HG02642 (cell line): Measurements from ENCODE around the gene COBL.

ENCODE experiments used
- ATAC-seq: cut with Tn5 transposase; IDR thresholded peaks from one replicate; pipeline ENCODE4 v1.9.1; 2021; ENCODE audit warnings: mild to moderate bottlenecking; ENCODE audit not compliant: unreplicated experiment, poor library complexity

The COBL gene

DNA sequence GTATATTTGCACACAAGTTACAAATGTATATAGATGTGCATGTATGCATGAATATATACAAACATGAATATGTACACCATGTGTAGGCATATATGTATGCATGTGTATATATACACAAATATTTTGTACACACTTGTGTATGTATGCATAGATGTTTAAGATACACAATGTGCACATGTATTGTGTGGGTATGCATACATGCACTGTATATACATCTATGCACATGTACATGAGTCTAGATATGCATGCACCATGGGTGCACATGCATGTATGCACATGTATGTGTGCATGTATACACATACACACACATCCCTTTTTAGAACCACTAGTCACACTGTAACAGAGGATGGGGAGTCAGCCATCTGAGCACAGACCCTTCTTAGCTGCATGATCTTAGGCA, 249.4 kb downstream of the COBL start:
- ATAC-seq = no peak

DNA sequence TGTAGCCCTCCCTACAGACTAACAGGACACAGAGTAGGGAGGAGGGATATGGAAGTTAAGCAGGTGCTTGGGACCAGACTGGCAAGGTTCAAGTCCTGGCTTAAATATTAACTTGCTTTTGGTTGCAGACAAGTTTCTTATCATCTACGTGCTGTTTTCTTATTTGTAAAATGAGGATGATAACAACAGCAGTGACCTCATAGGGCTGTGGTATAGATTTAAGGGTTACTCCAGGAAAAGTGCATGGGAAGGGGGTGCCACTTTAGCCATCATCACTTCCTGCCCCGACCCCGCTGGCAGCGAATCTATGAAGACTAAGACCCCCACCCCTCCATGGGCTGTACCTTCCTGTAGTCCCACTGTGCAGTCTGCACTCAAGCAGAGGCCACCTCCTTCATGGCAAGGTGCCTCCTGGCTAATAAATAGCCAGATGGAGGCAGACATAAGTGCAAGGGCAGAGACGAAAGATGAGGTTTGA, 250.2 kb downstream of the COBL start:
- no peak for ATAC-seq

- no peak for ATAC-seq
Measured at GRCh38 chr7:51065766-51066165, 250.8 kb downstream of the COBL start.

DNA sequence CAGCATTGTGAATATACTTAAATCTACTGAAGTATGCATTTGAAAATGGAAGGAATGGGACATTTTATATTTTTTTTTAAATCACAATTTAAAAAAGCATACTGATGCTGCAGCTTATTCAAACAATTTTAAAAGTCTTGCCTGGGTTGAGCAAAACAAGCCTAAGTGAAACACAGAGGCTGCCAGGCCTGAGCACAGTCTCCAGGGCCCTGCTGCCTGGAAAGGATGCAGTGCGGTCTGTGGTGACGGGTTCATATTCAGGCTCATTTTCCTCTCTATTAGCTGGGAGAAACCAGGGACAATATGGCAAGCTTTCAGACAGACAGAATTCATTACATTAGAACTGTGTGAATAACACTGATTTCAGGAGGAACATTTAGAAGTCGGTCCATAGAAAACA, 251.9 kb downstream of the COBL start:
- no peak for ATAC-seq

DNA sequence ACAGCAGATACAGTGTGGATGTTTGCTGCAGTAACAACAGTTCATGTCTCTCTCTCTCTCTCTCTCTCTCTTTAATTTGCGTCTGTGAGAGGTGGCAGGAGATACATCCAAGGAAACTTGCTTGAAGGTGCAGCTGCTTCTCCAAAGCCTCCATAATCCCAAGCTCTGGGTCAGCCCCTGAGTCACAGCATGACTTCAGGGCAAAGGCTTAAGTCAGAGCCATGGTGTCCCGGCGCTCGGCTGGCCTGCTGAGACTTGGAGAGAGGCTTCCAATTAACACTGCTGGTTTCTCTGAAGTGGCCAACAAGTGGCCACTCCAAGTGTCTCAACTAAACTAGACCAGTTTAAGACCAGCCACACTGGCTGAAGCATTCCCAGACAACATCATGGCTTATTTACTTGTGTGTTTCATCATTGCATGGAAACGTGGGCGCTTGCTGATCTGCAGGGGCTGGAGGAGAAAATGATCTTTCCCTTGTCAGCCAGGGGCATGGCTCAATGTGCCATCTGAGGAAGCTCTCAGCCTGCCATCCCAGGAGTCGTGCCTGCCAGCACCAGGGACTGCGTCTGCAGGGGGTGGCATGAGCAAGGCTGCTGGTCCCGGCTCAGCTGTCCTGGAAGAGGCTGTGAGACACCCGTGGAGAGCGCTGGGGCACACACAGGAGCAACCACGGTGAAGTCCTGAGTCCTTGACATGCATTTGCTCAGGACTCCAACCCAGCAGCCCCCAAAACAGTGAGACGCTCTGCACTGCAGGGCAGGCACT, 254.2 kb downstream of the COBL start:
- ATAC-seq = no peak

GRCh38 chr7:51060536-51060935, 256.1 kb downstream of the COBL start:
- no peak for ATAC-seq

DNA sequence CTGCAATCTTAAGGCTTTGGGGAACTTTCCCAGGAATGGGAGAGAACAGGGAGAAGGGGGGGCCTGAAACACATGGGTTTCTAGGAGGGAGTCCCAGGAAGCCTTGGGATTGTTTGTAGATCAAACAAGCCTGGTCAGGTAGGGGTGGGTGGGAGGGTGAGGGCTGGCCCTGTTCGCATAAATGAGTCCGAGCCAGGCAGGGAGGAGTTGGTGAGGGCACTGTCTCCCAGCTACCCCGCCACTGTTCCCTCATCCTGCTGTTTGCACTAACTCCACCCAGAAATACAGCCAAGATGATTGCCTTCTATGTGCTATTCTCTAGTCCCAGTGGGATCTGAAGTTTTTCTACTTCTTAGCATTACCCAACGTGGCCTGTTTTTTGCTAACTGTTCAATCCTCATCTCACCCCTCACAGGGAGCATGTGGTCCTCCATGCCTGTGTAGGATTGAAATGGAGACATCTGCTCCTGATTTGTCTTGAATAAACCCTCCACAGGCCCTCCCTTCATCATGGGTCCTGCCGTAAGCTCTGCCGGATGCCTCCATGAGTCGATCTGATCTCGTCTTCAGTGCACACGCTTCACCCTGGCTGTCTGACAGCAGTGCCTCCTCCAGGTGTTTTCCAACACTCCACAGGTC, 257.0 kb downstream of the COBL start:
- ATAC-seq = no peak

DNA sequence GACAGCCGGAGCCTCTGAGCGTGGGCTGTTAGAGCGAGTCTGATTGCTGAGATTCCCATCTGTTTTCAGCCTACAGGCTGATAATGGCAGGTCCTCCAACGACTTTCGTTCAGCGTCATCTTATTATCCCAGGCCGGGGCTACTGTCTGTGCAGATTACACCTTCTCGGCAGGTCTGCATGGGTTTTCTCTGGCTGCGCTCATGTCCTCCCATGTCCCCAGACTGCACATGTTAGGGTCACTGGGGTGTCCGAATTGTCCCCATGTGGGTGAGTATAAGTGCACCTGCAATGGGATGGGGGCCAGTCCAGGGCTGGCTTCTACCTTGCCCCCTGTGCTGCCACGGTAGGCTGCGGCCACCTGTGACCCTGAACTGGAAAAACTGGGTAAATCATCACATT, 257.8 kb downstream of the COBL start:
- ATAC-seq = no peak

DNA sequence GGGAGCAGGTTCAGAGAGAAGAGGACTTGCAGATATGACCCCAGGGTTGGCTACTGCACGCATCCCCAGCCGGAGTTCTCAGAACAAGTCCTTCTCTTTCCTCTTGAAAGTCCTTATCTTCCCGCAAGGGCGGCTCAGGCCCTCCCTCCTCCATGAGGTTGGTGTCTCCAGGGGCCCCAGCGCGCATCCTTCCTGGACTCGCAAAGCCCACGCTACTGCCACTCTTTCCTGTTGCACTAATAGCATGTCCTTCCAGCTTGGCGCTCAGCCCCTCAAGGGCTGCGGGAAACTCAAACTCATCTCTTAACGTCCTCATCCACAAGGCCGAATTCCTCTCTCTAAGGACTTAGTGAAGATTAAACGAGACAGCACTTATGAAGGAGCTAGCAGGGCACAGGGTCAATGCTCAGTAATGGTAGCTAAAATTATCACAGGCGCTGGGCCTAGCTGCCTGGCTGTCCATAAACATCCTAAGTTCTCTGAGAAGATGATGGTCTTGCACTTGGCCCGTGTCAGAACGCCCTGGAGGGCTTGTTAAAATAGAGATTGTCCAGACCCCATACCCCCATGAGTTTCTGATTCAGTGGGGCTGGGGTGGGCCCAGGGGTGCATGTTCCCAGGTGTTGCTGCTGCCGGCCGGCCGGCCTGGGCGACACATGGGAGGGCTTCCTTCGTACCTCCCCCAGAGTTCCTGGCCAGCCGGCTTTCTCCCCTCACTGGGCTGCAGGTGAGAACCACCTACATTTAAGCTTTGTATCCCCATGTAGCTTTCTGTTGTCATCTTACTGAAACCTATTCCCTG, 261.4 kb downstream of the COBL start:
- ATAC-seq = no peak

- ATAC-seq = no peak
Measured at GRCh38 chr7:51054231-51054630, 262.4 kb downstream of the COBL start.

DNA sequence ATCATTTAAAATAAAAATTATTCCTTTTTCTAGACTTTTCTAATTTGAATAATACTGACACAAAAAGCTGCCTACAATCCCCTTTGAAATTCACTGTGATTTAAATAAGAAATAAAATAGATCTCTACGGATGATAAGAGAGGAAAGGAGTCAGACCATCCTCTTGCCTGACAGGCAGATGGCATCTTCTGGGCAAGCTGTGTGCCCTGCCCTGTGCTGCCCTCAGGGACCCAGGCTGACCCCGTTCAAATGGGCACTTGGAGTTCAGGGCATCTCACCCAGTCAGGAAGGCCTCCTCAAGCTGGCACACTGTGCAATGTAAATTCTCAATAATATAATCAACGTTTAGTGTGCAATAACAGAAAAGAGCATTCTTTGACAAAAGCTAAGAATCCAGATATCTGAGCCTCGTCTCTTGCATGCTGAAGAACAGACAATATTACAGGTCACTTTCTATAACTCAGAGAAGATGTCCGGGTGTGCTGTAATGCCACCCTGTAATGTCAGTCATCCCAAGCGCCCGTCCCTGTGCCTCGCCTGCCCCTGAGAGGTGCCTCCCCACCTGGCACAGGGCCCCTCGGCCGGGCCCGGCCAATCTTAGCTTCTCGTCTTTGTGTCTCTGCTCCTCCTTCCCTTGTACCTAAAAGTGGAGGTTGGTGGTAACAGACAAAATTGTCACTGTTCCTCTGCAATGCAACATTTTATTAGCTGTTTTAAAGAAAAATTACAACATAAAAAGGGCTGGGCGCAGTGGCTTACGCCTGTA, 263.3 kb downstream of the COBL start:
- no peak for ATAC-seq

DNA sequence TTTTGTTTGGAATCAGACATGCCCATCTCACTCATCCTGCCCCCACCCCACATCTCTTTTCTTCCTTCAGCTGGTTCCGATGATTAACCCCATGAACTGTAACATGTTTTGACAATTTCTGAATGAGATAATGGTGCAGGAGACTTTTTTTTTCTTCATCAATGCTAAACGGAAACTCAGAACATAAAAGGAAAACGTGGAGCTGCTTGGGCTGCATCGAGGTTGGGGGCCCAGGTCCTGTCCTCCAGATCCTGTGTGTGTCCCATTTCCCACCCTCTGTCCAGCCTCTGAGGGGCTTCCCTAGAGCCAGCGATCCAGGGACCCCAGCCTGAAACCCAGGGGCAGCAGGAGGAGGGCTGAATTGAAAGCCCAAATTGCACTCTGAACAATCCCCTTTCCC, 270.1 kb downstream of the COBL start:
- no peak for ATAC-seq

DNA sequence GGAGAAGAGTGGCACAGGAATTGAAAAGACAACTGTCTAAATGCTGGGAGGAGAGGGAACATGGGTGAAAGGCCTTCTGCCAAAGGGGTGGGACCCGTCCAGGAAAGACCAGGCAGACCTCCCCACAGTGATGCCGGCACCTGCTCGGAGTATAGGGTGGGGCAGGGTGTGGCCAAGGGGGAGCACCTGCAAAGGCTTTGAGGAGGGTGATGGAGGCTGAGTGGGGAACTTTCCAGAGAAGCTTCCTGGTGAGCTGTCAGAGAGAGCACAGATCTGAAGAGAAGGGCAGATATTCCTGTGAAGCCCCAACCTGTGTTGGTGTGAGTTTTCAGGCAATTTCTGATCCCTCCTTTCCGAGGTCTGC, 270.5 kb downstream of the COBL start:
- ATAC-seq = no peak

GRCh38 chr7:51045319-51046102, 271.1 kb downstream of the COBL start:
- no peak for ATAC-seq

DNA sequence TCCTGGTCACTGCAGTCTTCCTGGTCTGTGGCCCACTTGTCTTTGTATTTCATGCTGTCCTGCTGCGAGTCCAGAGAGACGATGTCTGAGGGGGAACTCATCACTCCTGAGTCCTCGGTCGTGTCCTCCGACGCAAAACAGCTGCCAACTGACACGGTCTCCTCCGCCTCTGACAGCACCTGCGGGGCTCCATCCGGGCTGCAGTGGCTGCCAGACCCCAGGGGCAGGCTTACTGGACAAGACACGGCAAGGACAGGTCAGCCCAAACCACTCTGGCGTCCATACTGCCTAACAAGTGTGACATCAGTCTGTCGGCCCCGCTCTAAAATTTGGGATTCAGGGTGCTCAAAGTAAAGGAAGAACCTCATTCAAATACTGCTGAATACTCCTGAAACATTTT, 273.1 kb downstream of the COBL start:
- ATAC-seq = no peak

DNA sequence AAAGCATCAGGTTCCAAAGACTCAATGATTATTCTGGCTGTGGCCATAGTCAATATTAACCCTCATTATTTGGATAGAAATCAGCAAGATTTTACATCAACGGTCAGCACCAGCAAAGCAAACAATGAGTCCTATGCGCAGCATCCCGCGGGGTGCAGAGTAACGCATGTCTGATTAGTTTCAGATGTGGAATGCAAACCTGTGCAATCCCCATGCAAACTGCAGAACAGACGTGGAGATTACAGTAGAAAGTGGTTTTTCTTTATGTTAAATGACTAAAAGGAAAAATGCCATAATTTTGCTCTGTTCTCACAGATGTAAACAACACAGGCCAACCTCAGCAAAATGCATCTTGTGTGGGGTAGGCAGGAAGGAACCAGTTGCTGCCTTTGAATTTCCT, 275.8 kb downstream of the COBL start:
- ATAC-seq = no peak

DNA sequence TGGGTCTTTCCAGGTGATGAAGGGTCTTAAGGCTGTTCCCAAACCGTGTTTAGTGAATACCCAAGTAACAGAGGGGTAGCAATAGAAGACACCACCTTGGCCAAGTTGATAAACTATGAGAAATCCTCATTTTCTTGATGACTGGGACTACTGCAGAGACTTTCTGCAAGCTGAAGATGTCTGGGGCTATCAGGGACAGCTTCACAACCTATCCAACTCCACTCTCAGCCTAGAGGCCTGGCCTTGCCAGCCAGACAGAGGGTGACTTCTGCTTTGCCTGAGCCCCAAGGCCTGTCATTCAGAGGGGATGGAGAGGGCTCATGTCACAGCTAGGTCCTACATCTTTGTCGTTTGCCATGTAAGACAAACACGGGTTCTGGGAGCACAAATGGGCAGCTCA, 278.0 kb downstream of the COBL start:
- no peak for ATAC-seq

DNA sequence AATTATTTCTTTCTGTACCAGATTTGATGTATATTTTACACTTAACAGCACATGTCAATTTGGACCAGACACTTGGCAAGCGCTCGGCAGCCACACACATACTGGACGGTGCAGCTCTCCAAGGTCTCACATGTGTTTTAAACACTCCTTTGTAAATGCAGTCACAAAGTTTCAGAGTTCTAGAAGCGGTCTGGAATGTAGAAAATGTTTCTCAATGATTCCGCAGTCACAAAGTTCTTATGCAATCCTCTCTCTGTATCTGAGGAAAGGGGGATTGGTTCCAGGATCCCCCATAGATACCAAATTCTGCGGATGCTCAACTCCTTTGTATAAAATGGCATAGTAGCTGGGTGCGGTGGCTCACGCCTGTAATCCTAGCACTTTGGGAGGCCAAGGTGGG, 280.9 kb downstream of the COBL start:
- ATAC-seq = no peak

GRCh38 chr7:51034521-51035264, 281.9 kb downstream of the COBL start:
- ATAC-seq = no peak
